A673 (cell line): ENCODE measurements around the gene TRMO. TPM values are rescaled to one million over a fixed set of nuclear protein-coding genes. Genes with fewer than 3 reads are reported as not detected.
A peak's percentile ranks its signal among the peaks of the same experiment; 100 is the strongest.

Source experiments
- BruUV-seq: library from RNA; stranded (reverse); fragments of 400-500 nt; replicated peaks from 2 replicates; lab custom pipeline; 2021; lab: Mats Ljungman, UMichigan
- CTCF ChIA-PET: fragments of 300-600 bp; sonication (Branson Sonifier 250); formaldehyde crosslinking; loops from one replicate; lab custom pipeline; 2022; ENCODE audit warnings: antibody characterized with exemption; lab: Charles Lee
- POLR2A ChIA-PET: fragments of 300-600 bp; sonication (Branson Sonifier 250); formaldehyde crosslinking; loops from one replicate; lab custom pipeline; 2022; ENCODE audit warnings: antibody characterized with exemption; ENCODE audit not compliant: low non-redundant PET; lab: Charles Lee
- DNase-seq: peaks from one replicate; pipeline ENCODE4 v3.0.0-alpha.2; 2015; ENCODE audit warnings: low spot score
- H3K27ac ChIP-seq: fragments of 200-600 bp; sonication (generic); 2 replicates; pipeline ENCODE4 v1.5.1; 2016; ENCODE audit warnings: mixed run types, low read depth, mild to moderate bottlenecking, mixed read lengths, antibody characterized with exemption, low read length; ENCODE audit not compliant: poor library complexity, severe bottlenecking
- H3K27me3 ChIP-seq: fragments of 200-600 bp; sonication (generic); replicated peaks from 2 replicates; pipeline ENCODE4 v1.6.1; 2017; ENCODE audit warnings: mixed run types, low read depth, mild to moderate bottlenecking, mixed read lengths, antibody characterized with exemption, low read length; ENCODE audit not compliant: insufficient read depth, poor library complexity
- H3K36me3 ChIP-seq: fragments of 200-600 bp; sonication (generic); 2 replicates; pipeline ENCODE4 v1.6.1; 2016; ENCODE audit warnings: mixed run types, mild to moderate bottlenecking, mixed read lengths, antibody characterized with exemption, low read length; ENCODE audit not compliant: insufficient read depth, poor library complexity, severe bottlenecking
- H3K4me1 ChIP-seq: fragments of 200-600 bp; sonication (generic); 2 replicates; pipeline ENCODE4 v1.6.1; 2017; ENCODE audit warnings: mixed run types, mild to moderate bottlenecking, mixed read lengths, antibody characterized with exemption, low read length; ENCODE audit not compliant: insufficient read depth, poor library complexity, severe bottlenecking
- H3K4me3 ChIP-seq: fragments of 200-600 bp; sonication (generic); 2 replicates; pipeline ENCODE4 v1.5.1; 2016; ENCODE audit warnings: low read depth, mixed run types, mild to moderate bottlenecking, mixed read lengths, low read length; ENCODE audit not compliant: poor library complexity, severe bottlenecking
- H3K9me3 ChIP-seq: fragments of 200-600 bp; sonication (generic); 2 replicates; pipeline ENCODE4 v1.6.1; 2016; ENCODE audit warnings: mixed run types, low read depth, mild to moderate bottlenecking, mixed read lengths, antibody characterized with exemption, low read length; ENCODE audit not compliant: poor library complexity, severe bottlenecking
- EZH2 ChIP-seq: fragments of 200-600 bp; sonication (generic); IDR thresholded peaks from 2 replicates; pipeline ENCODE4 v1.6.1; 2017; ENCODE audit warnings: borderline replicate concordance, low read depth, mild to moderate bottlenecking, mixed read lengths, antibody characterized with exemption, low read length; ENCODE audit not compliant: poor library complexity, severe bottlenecking
- intact Hi-C: fragments of 100-400 bp; cut with micrococcal nuclease; formaldehyde crosslinking; loops from one replicate; pipeline ENCODE4 v1.10.0; 2022; ENCODE audit not compliant: unreplicated experiment
- total RNA-seq: library from RNA; stranded (reverse); gene quantifications from 2 replicates; pipeline ENCODE4 v1.2.3, GENCODE V29; 2021
- TF ChIP-seq, protein P1 (sequence below): fragments of 300-800, 200-600 bp; sonication (generic); conservative IDR thresholded peaks from 2 replicates; pipeline ENCODE4 v1.5.1; 2017; ENCODE audit warnings: low read depth, mild to moderate bottlenecking, antibody characterized with exemption, low read length, moderate library complexity, mixed read lengths

The TRMO gene
- total RNA-seq, 1 experiment from 2014 or later = 8.9 TPM

DNA sequence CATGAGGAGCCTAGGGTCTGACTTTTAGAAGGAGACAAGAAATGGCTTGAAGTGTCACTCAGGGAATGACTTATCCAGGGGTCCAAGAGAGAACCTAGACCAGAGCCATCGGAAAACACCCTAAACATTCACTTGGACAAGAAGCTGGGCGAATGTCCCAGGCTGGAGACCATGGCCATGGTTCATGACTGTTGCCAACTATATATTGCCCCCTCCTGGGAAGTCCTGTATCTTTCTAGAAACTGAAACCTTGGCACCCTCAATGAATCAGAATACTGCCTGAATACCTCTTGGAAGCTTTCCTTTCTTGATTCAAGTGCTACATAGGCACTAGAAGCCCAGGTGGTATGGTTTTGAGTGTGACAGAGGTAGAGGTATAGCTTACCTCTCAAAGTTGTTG lies 29.9 kb downstream of the TRMO start:
- ChIA-PET POLR2A (no interaction called here), CTCF (no interaction called here)
- no peaks in the 10 kb centered on the region for H3K4me1 ChIP-seq
- H3K27ac ChIP-seq = no peak overlapping the region
- peaks cover 3% of the 10 kb centered on the region for H3K27me3 ChIP-seq
- H3K4me3 ChIP-seq = no peak overlapping the region
- no peaks in the 10 kb centered on the region for H3K36me3 ChIP-seq
- no peaks in the 10 kb centered on the region for H3K9me3 ChIP-seq
- TF ChIP-seq, protein P1, sequence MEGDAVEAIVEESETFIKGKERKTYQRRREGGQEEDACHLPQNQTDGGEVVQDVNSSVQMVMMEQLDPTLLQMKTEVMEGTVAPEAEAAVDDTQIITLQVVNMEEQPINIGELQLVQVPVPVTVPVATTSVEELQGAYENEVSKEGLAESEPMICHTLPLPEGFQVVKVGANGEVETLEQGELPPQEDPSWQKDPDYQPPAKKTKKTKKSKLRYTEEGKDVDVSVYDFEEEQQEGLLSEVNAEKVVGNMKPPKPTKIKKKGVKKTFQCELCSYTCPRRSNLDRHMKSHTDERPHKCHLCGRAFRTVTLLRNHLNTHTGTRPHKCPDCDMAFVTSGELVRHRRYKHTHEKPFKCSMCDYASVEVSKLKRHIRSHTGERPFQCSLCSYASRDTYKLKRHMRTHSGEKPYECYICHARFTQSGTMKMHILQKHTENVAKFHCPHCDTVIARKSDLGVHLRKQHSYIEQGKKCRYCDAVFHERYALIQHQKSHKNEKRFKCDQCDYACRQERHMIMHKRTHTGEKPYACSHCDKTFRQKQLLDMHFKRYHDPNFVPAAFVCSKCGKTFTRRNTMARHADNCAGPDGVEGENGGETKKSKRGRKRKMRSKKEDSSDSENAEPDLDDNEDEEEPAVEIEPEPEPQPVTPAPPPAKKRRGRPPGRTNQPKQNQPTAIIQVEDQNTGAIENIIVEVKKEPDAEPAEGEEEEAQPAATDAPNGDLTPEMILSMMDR = no peak
- TF ChIP-seq EZH2 = no peak
- DNase-seq = no peak
- intact Hi-C loops = no loop called here
- no TSS peak for BruUV-seq

DNA sequence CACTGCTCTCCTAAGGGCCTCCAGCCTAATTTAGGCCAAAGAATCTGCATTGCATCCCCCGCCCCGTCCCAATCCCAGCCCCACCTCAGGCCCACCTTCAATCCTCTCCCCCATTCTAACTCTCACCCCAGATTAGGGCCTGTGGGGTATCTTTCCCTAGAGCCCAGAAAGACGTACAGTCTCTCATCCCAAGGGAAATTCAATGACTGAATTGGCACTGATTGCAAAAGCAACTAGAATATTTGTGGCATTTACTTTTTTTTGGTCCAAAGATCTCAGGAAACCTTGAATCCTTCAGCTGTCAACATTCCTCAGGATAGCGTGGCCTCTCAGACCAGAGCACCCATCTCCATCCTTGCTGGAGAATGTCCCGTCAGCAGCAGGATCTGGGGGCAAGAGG lies 30.6 kb downstream of the TRMO start:
- intact Hi-C loops = no loop called here
- Histone ChIP-seq H3K4me1 (no peaks in the 10 kb centered on the region), H3K27me3 (peaks cover 3% of the 10 kb centered on the region), H3K9me3 (no peaks in the 10 kb centered on the region), H3K4me3 (no peak overlapping the region), H3K36me3 (no peaks in the 10 kb centered on the region), H3K27ac (no peak overlapping the region)
- no TSS peak for BruUV-seq
- CTCF ChIA-PET = no interaction called here
- TF ChIP-seq EZH2 = no peak
- TF ChIP-seq, protein P1 = no peak
- POLR2A ChIA-PET = no interaction called here
- no peak for DNase-seq

DNA sequence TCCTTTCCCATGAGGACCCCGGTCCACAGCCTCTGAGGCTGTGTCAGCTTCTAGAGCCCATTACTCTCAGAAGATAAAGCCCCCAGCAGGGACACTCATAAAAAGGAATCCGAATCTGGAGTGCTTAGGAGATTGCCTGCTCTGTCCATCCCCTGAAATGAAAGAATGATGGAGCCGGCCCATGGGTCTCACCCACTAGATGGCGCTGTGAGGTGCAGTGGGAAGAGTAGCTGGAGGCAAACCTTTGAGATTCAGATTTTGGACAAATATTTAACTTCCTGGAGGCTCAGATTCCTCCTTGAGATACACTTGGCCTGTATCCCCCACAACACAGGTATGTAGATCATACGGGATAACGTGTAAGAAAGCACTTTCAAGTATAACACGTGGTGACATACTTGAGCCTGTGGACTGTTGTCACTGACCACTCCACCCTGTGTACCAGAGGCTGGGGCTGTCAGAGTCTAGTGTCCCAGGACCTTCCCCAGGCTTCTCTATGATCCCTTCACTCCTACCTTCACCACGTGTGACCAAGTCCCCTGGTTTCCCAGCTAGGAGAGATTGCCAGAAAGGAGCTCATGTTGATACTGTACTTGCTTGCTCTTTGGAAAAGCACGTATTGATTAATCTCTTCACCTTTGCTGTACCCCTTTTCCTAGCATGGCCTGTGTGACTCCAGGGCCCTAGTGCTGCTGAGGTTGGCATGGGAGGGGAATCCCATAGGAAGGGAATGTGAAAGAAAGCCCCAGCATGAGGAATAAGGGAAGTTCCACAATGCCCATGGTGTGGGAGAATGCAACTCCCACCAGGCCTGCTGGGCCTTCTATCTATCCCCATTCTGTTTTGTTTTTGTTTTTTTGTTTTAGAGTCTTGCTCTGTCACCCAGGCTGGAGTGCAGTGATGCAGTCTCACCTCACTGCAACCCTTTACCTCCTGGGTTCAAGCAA lies 32.1 kb downstream of the TRMO start:
- peak; percentile 65 for DNase-seq
- Histone ChIP-seq H3K27ac (no peak overlapping the region), H3K27me3 (peaks cover 3% of the 10 kb centered on the region), H3K4me1 (no peaks in the 10 kb centered on the region), H3K9me3 (no peaks in the 10 kb centered on the region), H3K36me3 (no peaks in the 10 kb centered on the region), H3K4me3 (no peak overlapping the region)
- CTCF ChIA-PET = interaction anchor here (0.6 to 1.4 kb wide), 4 partner anchors 10 to 1031 kb away, joined by 3 read pairs; no protein-coding TSS in a partner anchor
- intact Hi-C loops = no loop called here
- POLR2A ChIA-PET = no interaction called here
- TF ChIP-seq, protein P1 = peak; percentile 91
- TF ChIP-seq EZH2 = no peak
- no TSS peak for BruUV-seq
